ENCODE results near the gene DLG2.

DLG2 gene

DNA sequence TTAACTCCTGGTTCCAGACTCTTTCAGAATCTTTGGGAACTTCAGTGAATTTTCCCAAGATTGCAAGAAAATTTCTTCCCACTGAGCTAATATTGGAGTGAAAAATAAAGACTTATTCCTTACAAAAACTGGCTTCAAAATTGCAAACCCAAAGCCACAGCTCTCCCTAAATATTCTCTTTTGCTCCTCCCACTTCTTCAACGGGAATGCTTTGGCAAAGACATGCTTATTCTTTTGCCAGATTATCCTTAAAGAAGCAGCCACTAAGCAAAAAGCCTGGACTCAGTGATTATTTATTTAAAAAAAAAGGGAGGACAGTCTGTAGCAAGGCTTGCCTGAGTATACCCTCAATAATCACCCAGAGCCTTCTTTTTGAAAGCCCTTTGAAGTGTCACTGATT lies 1438.6 kb downstream of the DLG2 start:
- TF ChIP-seq, protein P1, sequence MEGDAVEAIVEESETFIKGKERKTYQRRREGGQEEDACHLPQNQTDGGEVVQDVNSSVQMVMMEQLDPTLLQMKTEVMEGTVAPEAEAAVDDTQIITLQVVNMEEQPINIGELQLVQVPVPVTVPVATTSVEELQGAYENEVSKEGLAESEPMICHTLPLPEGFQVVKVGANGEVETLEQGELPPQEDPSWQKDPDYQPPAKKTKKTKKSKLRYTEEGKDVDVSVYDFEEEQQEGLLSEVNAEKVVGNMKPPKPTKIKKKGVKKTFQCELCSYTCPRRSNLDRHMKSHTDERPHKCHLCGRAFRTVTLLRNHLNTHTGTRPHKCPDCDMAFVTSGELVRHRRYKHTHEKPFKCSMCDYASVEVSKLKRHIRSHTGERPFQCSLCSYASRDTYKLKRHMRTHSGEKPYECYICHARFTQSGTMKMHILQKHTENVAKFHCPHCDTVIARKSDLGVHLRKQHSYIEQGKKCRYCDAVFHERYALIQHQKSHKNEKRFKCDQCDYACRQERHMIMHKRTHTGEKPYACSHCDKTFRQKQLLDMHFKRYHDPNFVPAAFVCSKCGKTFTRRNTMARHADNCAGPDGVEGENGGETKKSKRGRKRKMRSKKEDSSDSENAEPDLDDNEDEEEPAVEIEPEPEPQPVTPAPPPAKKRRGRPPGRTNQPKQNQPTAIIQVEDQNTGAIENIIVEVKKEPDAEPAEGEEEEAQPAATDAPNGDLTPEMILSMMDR (IDR thresholded peaks at IDR 0.05; ENCODE audit: control insufficient read depth, extremely low read depth, insufficient read depth): no peak

DNA sequence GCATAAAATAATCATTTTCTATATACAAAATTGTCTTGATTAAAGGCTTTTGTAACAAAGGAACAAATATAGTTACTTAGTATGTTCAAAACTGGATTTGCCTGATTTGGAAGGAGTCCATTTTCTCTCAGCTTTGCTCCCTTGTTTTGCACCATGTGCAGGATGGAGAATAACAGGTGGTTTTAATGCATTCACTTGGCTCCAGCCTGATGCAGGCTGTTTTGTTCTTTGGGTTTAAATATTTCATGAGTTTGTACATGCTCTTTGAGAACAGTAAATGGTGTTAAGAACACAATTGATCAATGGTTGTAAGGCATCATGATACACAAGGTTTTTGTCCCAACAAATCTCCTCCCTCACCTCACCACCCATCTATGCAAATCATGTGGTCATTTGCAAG lies 1454.1 kb downstream of the DLG2 start:
- TF ChIP-seq, protein P1 (IDR thresholded peaks at IDR 0.05; ENCODE audit: control insufficient read depth, extremely low read depth, insufficient read depth): no peak
- H3K4me3 ChIP-seq (ENCODE audit: low read depth, low read length): no peak overlapping the region
- no peak for DNase-seq (ENCODE audit: low read depth)

More for the DNA sequence above, 1438.6 kb downstream of the DLG2 start:
- no peak for DNase-seq (ENCODE audit: low read depth)
- no peak overlapping the region for H3K4me3 ChIP-seq (ENCODE audit: low read depth, low read length)

DNA sequence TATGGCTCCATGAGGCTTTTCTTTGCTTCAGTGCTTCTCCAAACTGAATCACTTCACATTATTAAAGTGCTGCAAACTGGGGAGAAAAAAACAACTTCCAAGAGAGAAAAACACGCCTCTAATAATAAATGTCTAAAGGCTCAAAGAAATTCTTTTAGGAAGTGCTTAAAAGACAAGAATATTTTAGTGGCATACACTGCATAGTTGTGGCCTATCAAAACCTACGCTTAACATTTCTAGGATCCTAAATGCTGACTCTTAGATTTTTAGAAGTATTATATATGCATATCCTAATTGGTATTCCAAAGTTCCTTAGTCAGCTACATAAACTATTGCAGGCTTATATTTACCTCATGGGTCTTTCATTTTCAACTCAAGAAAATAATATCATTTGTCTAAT lies 1462.0 kb downstream of the DLG2 start:
- TF ChIP-seq, protein P1 (IDR thresholded peaks at IDR 0.05; ENCODE audit: control insufficient read depth, extremely low read depth, insufficient read depth): no peak
- H3K4me3 ChIP-seq (ENCODE audit: low read depth, low read length): no peak overlapping the region
- DNase-seq (ENCODE audit: low read depth): no peak

DNA sequence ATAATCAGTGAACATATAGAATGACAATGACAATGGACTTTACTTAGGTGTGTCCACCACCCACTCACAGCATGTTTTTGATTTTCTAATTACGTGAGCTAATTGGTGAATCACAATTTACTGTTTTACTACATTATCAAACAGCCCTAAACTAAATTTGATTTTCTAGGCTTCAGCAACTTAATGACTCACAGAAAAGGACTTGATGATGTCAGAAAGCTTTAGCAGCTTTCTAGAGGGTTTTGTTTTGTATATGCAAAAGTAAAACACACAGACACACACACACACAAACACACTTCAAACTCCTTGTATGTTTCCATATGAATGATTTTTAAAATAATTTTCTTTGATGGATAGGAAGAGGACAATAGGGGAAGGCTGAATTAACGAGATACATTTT lies 1462.4 kb downstream of the DLG2 start:
- TF ChIP-seq, protein P1 (IDR thresholded peaks at IDR 0.05; ENCODE audit: control insufficient read depth, extremely low read depth, insufficient read depth): no peak
- no peak for DNase-seq (ENCODE audit: low read depth)

DNA sequence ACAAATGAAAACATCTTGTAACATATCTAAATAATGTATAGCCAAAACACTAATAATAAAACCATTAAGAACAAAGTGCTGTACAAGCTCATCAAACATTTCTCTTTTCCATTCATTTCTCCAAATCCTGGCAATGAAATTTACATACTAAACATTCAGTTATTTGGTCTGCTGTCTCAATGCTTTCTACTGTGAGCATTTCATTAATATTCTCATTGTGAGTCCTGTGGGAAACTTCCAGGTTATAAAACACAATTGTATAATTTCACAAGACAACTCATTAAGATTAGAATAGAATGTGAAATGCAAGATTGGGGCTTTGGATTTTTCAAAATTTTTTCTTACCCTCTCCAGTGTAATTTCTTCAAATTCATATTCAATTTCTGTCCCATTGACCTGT lies 1464.0 kb downstream of the DLG2 start:
- no peak overlapping the region for H3K4me3 ChIP-seq (ENCODE audit: low read depth, low read length)
- no peak for DNase-seq (ENCODE audit: low read depth)
- TF ChIP-seq, protein P1 (IDR thresholded peaks at IDR 0.05; ENCODE audit: control insufficient read depth, extremely low read depth, insufficient read depth): no peak

More for the DNA sequence above, 1462.4 kb downstream of the DLG2 start:
- H3K4me3 ChIP-seq (ENCODE audit: low read depth, low read length): no peak overlapping the region

DNA sequence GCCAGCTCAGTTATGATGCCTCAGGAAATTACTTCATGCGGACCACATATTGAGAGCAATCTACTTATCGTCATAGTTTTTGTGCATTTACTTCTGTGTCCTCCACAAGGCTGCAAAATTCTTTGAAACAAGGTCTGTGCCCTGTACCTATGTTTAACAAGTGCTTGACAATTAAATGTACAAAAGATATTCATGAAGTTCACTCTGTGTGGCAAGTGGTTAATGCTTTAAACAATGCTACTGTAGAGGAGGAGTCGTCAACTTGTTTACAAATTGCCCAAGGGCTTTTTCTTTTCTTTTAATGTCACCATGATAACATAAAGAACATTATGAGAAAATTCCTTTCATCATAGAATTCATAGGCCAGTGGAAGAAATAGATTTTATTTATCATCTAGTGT lies 1469.5 kb downstream of the DLG2 start:
- H3K4me3 ChIP-seq (ENCODE audit: low read depth, low read length): no peak overlapping the region
- TF ChIP-seq, protein P1 (IDR thresholded peaks at IDR 0.05; ENCODE audit: control insufficient read depth, extremely low read depth, insufficient read depth): no peak
- no peak for DNase-seq (ENCODE audit: low read depth)

DNA sequence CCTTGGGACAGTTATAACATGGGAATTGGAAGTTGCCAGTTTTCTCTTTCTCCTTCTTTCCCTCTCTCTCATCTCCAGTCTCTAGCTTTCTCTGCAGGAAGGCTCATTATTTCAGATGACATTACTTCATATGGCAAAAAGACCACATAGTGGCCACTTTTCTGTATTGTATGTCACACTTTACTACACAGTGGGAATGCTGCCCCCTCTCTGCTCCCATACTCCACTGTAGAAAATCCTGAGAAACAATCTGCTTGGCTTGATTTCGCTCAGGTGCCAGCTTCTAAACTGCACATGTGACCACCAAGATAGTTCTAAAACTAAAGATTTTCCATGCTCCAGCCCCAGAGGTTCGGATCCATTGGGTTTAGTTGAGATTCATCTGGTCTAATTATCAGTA lies 1480.3 kb downstream of the DLG2 start:
- H3K4me3 ChIP-seq (ENCODE audit: low read depth, low read length): no peak overlapping the region
- TF ChIP-seq, protein P1 (IDR thresholded peaks at IDR 0.05; ENCODE audit: control insufficient read depth, extremely low read depth, insufficient read depth): 0 out of 2 replicates have a peak, but pooled peaks have one; percentile 7
- DNase-seq (ENCODE audit: low read depth): no peak
